Endothelial cell of umbilical vein (primary cell): ENCODE data around the gene NTN1.

ENCODE experiments used
- EZH2 ChIP-seq: IDR thresholded peaks from 2 replicates; pipeline ENCODE4 v1.6.1; 2012; ENCODE audit warnings: borderline replicate concordance, low read depth, mild to moderate bottlenecking, moderate library complexity, low read length, inconsistent platforms; ENCODE audit not compliant: severe bottlenecking
- FOS ChIP-seq: IDR thresholded peaks from 2 replicates; pipeline ENCODE4 v1.6.1; 2011; ENCODE audit warnings: mild to moderate bottlenecking, low read length, moderate library complexity, borderline replicate concordance; ENCODE audit not compliant: insufficient read depth
- GATA2 ChIP-seq: IDR thresholded peaks from 2 replicates; pipeline ENCODE4 v1.7.0; 2011; ENCODE audit warnings: low read depth, mild to moderate bottlenecking, moderate library complexity, mixed read lengths, low read length; ENCODE audit not compliant: insufficient read length, insufficient read depth
- JUN ChIP-seq: IDR thresholded peaks from 2 replicates; pipeline ENCODE4 v1.6.1; 2011; ENCODE audit warnings: borderline replicate concordance, low read depth; ENCODE audit not compliant: insufficient read length, insufficient read depth
- MYC ChIP-seq: IDR thresholded peaks from one replicate; pipeline ENCODE4 v1.6.1; 2011; ENCODE audit warnings: mild to moderate bottlenecking, low read depth, low read length
- POLR2A ChIP-seq: IDR thresholded peaks from 2 replicates; pipeline ENCODE4 v1.6.1; 2012; ENCODE audit warnings: low read depth, mild to moderate bottlenecking, control low read depth, low read length
- POLR2AphosphoS5 ChIP-seq: IDR thresholded peaks from 2 replicates; pipeline ENCODE4 v1.6.1; 2012; ENCODE audit warnings: low read depth, mild to moderate bottlenecking, control low read depth, low read length, moderate library complexity; ENCODE audit not compliant: insufficient read depth
- TF ChIP-seq, protein P1 (sequence below), 2 donors: IDR thresholded peaks; 1 replicate in 1 of 2; 2 replicates in 1 of 2; pipeline ENCODE4 v1.5.1; 2011; ENCODE audit warnings: low read length in 2 of 2, mild to moderate bottlenecking in 2 of 2, moderate library complexity in 2 of 2, control low read depth in 1 of 2, inconsistent platforms in 1 of 2, low read depth in 1 of 2; ENCODE audit not compliant: insufficient read depth in 1 of 2; ENCODE audit errors: extremely low read depth in 1 of 2
- TF ChIP-seq, protein P2 (sequence below): IDR thresholded peaks from 2 replicates; pipeline ENCODE4 v1.6.1; 2011; ENCODE audit not compliant: insufficient read depth, insufficient read length

DNA sequence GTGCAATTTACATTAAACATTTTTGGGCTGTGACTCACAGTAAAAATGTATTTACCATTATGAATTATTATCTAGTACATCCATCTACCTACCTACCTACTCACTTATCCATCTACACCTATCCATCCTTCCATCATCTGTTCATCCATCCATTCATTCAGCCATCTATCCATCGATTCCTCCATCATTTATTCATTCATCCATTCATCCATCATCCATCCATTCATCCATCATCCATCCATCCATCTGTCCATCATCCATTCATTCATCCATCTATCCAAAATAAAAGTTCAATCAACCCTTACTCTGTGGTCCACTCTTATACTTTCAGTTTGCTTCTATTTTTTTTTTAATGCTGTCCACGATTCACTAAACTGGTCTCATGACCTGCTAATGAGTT, 118.4 kb downstream of the NTN1 start:
- TF ChIP-seq POLR2A (no peak), EZH2 (no peak), MYC (no peak), POLR2AphosphoS5 (no peak), GATA2 (no peak), FOS (no peak), JUN (no peak)
- TF ChIP-seq, protein P1, sequence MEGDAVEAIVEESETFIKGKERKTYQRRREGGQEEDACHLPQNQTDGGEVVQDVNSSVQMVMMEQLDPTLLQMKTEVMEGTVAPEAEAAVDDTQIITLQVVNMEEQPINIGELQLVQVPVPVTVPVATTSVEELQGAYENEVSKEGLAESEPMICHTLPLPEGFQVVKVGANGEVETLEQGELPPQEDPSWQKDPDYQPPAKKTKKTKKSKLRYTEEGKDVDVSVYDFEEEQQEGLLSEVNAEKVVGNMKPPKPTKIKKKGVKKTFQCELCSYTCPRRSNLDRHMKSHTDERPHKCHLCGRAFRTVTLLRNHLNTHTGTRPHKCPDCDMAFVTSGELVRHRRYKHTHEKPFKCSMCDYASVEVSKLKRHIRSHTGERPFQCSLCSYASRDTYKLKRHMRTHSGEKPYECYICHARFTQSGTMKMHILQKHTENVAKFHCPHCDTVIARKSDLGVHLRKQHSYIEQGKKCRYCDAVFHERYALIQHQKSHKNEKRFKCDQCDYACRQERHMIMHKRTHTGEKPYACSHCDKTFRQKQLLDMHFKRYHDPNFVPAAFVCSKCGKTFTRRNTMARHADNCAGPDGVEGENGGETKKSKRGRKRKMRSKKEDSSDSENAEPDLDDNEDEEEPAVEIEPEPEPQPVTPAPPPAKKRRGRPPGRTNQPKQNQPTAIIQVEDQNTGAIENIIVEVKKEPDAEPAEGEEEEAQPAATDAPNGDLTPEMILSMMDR (IDR thresholded peaks at IDR 0.05; ENCODE audit: extremely low read depth in 1 of 2, insufficient read depth in 1 of 2, low read depth in 1 of 2, low read length in 2 of 2), result no peak
- TF ChIP-seq, protein P2, sequence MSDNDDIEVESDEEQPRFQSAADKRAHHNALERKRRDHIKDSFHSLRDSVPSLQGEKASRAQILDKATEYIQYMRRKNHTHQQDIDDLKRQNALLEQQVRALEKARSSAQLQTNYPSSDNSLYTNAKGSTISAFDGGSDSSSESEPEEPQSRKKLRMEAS, result no peak
